ENCODE measurements around the gene CCDC91.

Gene CCDC91

GRCh38 chr12:28555748-28556147, 365.5 kb downstream of the CCDC91 start:
- Mint-ChIP-seq H3K9me3 (no peaks in the 10 kb centered on the region), H3K27ac (no peak overlapping the region), H3K36me3 (peaks cover 15% of the 10 kb centered on the region), H3K4me1 (peaks cover 7% of the 10 kb centered on the region), H3K27me3 (no peaks in the 10 kb centered on the region), H3K4me3 (no peak overlapping the region)

GRCh38 chr12:28558250-28558649, 368.0 kb downstream of the CCDC91 start:
- H3K27me3 Mint-ChIP-seq = no peaks in the 10 kb centered on the region

GRCh38 chr12:28563286-28563685, 373.0 kb downstream of the CCDC91 start:
- Mint-ChIP-seq H3K27ac (no peak overlapping the region), H3K27me3 (no peaks in the 10 kb centered on the region), H3K9me3 (no peaks in the 10 kb centered on the region), H3K4me3 (no peak overlapping the region), H3K36me3 (peaks cover 17% of the 10 kb centered on the region), H3K4me1 (no peaks in the 10 kb centered on the region)

More at GRCh38 chr12:28558250-28558649, 368.0 kb downstream of the CCDC91 start:
- Mint-ChIP-seq H3K4me3 (no peak overlapping the region), H3K36me3 (peaks cover 14% of the 10 kb centered on the region), H3K4me1 (no peaks in the 10 kb centered on the region), H3K9me3 (no peaks in the 10 kb centered on the region), H3K27ac (peak overlapping the region; percentile 1)

GRCh38 chr12:28563936-28564335, 373.7 kb downstream of the CCDC91 start:
- H3K4me1 Mint-ChIP-seq = no peaks in the 10 kb centered on the region
- H3K27ac Mint-ChIP-seq = no peak overlapping the region
- H3K9me3 Mint-ChIP-seq = no peaks in the 10 kb centered on the region
- H3K27me3 Mint-ChIP-seq = no peaks in the 10 kb centered on the region
- no peak overlapping the region for H3K4me3 Mint-ChIP-seq
- H3K36me3 Mint-ChIP-seq = peaks cover 17% of the 10 kb centered on the region

- H3K36me3 Mint-ChIP-seq = peaks cover 12% of the 10 kb centered on the region
- H3K4me3 Mint-ChIP-seq = no peak overlapping the region
- no peaks in the 10 kb centered on the region for H3K9me3 Mint-ChIP-seq
- H3K27ac Mint-ChIP-seq = no peak overlapping the region
- H3K4me1 Mint-ChIP-seq = no peaks in the 10 kb centered on the region
- H3K27me3 Mint-ChIP-seq = no peaks in the 10 kb centered on the region
Observed at GRCh38 chr12:28568118-28568517, 377.9 kb downstream of the CCDC91 start.

GRCh38 chr12:28568704-28569103, 378.4 kb downstream of the CCDC91 start:
- Mint-ChIP-seq H3K27ac (no peak overlapping the region), H3K9me3 (no peaks in the 10 kb centered on the region), H3K36me3 (peaks cover 12% of the 10 kb centered on the region), H3K4me3 (no peak overlapping the region), H3K27me3 (no peaks in the 10 kb centered on the region), H3K4me1 (no peaks in the 10 kb centered on the region)

GRCh38 chr12:28569698-28570411, 379.6 kb downstream of the CCDC91 start:
- Mint-ChIP-seq H3K4me3 (no peak overlapping the region), H3K4me1 (no peaks in the 10 kb centered on the region), H3K36me3 (peaks cover 7% of the 10 kb centered on the region), H3K27me3 (no peaks in the 10 kb centered on the region), H3K27ac (no peak overlapping the region), H3K9me3 (no peaks in the 10 kb centered on the region)

GRCh38 chr12:28570811-28571210, 380.6 kb downstream of the CCDC91 start:
- H3K4me1 Mint-ChIP-seq = no peaks in the 10 kb centered on the region
- H3K36me3 Mint-ChIP-seq = peaks cover 8% of the 10 kb centered on the region
- no peaks in the 10 kb centered on the region for H3K27me3 Mint-ChIP-seq
- H3K4me3 Mint-ChIP-seq = no peak overlapping the region
- no peak overlapping the region for H3K27ac Mint-ChIP-seq
- H3K9me3 Mint-ChIP-seq = no peaks in the 10 kb centered on the region

GRCh38 chr12:28574746-28575592, 384.7 kb downstream of the CCDC91 start:
- no peaks in the 10 kb centered on the region for H3K27me3 Mint-ChIP-seq
- no peaks in the 10 kb centered on the region for H3K9me3 Mint-ChIP-seq
- peaks cover 3% of the 10 kb centered on the region for H3K36me3 Mint-ChIP-seq
- H3K4me3 Mint-ChIP-seq = no peak overlapping the region
- peak overlapping the region; percentile 39 for H3K27ac Mint-ChIP-seq
- no peaks in the 10 kb centered on the region for H3K4me1 Mint-ChIP-seq

- Mint-ChIP-seq H3K27ac (no peak overlapping the region), H3K9me3 (no peaks in the 10 kb centered on the region), H3K36me3 (peaks cover 3% of the 10 kb centered on the region), H3K4me1 (no peaks in the 10 kb centered on the region), H3K4me3 (no peak overlapping the region), H3K27me3 (no peaks in the 10 kb centered on the region)
Observed at GRCh38 chr12:28575593-28576205, 385.4 kb downstream of the CCDC91 start.

- Mint-ChIP-seq H3K4me1 (no peaks in the 10 kb centered on the region), H3K9me3 (no peaks in the 10 kb centered on the region), H3K27me3 (no peaks in the 10 kb centered on the region), H3K36me3 (peaks cover 3% of the 10 kb centered on the region), H3K4me3 (no peak overlapping the region), H3K27ac (no peak overlapping the region)
Observed at GRCh38 chr12:28578361-28578760, 388.1 kb downstream of the CCDC91 start.

GRCh38 chr12:28578833-28579252, 388.6 kb downstream of the CCDC91 start:
- H3K4me3 Mint-ChIP-seq = no peak overlapping the region
- no peak overlapping the region for H3K27ac Mint-ChIP-seq
- no peaks in the 10 kb centered on the region for H3K27me3 Mint-ChIP-seq
- H3K36me3 Mint-ChIP-seq = peaks cover 3% of the 10 kb centered on the region
- H3K9me3 Mint-ChIP-seq = no peaks in the 10 kb centered on the region
- no peaks in the 10 kb centered on the region for H3K4me1 Mint-ChIP-seq

GRCh38 chr12:28582672-28583376, 392.6 kb downstream of the CCDC91 start:
- no peak overlapping the region for H3K27ac Mint-ChIP-seq
- H3K4me3 Mint-ChIP-seq = no peak overlapping the region
- no peaks in the 10 kb centered on the region for H3K36me3 Mint-ChIP-seq
- H3K4me1 Mint-ChIP-seq = no peaks in the 10 kb centered on the region
- no peaks in the 10 kb centered on the region for H3K27me3 Mint-ChIP-seq
- no peaks in the 10 kb centered on the region for H3K9me3 Mint-ChIP-seq

- H3K4me1 Mint-ChIP-seq = no peaks in the 10 kb centered on the region
- no peak overlapping the region for H3K4me3 Mint-ChIP-seq
- no peak overlapping the region for H3K27ac Mint-ChIP-seq
- no peaks in the 10 kb centered on the region for H3K27me3 Mint-ChIP-seq
- no peaks in the 10 kb centered on the region for H3K36me3 Mint-ChIP-seq
- no peaks in the 10 kb centered on the region for H3K9me3 Mint-ChIP-seq
Observed at GRCh38 chr12:28583701-28584261, 393.5 kb downstream of the CCDC91 start.

- H3K27me3 Mint-ChIP-seq = no peaks in the 10 kb centered on the region
- no peak overlapping the region for H3K27ac Mint-ChIP-seq
- H3K4me1 Mint-ChIP-seq = no peaks in the 10 kb centered on the region
- H3K36me3 Mint-ChIP-seq = no peaks in the 10 kb centered on the region
- peaks cover 2% of the 10 kb centered on the region for H3K9me3 Mint-ChIP-seq
- H3K4me3 Mint-ChIP-seq = no peak overlapping the region
Observed at GRCh38 chr12:28585146-28585545, 394.9 kb downstream of the CCDC91 start.
